Neural cell (in vitro differentiated cells): ENCODE results near the gene ZNF554. TPM values are rescaled to one million over a fixed set of nuclear protein-coding genes. Genes with fewer than 3 reads are reported as not detected.

Experiments
- H2AFZ ChIP-seq: fragments of 200-600, 300-800 bp; sonication (generic), shearing (Covaris generic); 2 replicates; pipeline ENCODE4 v1.6.0; 2014; ENCODE audit warnings: low read depth, mild to moderate bottlenecking, antibody characterized with exemption, low read length, moderate library complexity
- H3F3A ChIP-seq: fragments of 200-600 bp; shearing (Covaris generic); 2 replicates; pipeline ENCODE4 v1.6.1; 2016; ENCODE audit warnings: mild to moderate bottlenecking, moderate library complexity, mixed read lengths, antibody characterized with exemption, low read length; ENCODE audit not compliant: insufficient read depth, poor library complexity, severe bottlenecking
- H3K27ac ChIP-seq: fragments of 200-600, 300-800 bp; sonication (generic), shearing (Covaris generic); 2 replicates; pipeline ENCODE4 v1.5.1; 2014; ENCODE audit warnings: mild to moderate bottlenecking, low read length, moderate library complexity
- H3K27me3 ChIP-seq: fragments of 300-800, 200-600 bp; sonication (generic), shearing (Covaris generic); 2 replicates; pipeline ENCODE4 v1.6.0; 2014; ENCODE audit warnings: mild to moderate bottlenecking, low read depth, low read length, moderate library complexity; ENCODE audit not compliant: insufficient read depth
- H3K36me3 ChIP-seq: fragments of 300-800, 200-600 bp; sonication (generic), shearing (Covaris generic); 2 replicates; pipeline ENCODE4 v1.5.1; 2014; ENCODE audit warnings: mild to moderate bottlenecking, antibody characterized with exemption, low read length, moderate library complexity; ENCODE audit not compliant: insufficient read depth
- H3K4me2 ChIP-seq: fragments of 300-800, 200-600 bp; sonication (generic), shearing (Covaris generic); 2 replicates; pipeline ENCODE4 v1.6.0; 2014; ENCODE audit warnings: mild to moderate bottlenecking, low read length
- H3K4me3 ChIP-seq: fragments of 300-800, 200-600 bp; sonication (generic), shearing (Covaris generic); 2 replicates; pipeline ENCODE4 v1.5.1; 2014; ENCODE audit warnings: mild to moderate bottlenecking, low read length, moderate library complexity
- H3K79me2 ChIP-seq: fragments of 200-600 bp; shearing (Covaris generic); replicated peaks from 2 replicates; pipeline ENCODE4 v1.6.0; 2014; ENCODE audit warnings: mild to moderate bottlenecking, low read length, moderate library complexity; ENCODE audit not compliant: insufficient read depth
- H3K9ac ChIP-seq: fragments of 300-800, 200-600 bp; sonication (generic), shearing (Covaris generic); 2 replicates; pipeline ENCODE4 v1.6.1; 2016; ENCODE audit warnings: mild to moderate bottlenecking, low read length, mixed read lengths
- H3K9me2 ChIP-seq: fragments of 200-600 bp; shearing (Covaris generic); 2 replicates; pipeline ENCODE4 v1.6.1; 2016; ENCODE audit warnings: mild to moderate bottlenecking, low read length, mixed read lengths; ENCODE audit not compliant: insufficient read depth
- H3K9me3 ChIP-seq: fragments of 200-600, 300-800 bp; sonication (generic), shearing (Covaris generic); 2 replicates; pipeline ENCODE4 v1.6.1; 2016; ENCODE audit warnings: mild to moderate bottlenecking, mixed run types, low read length, moderate library complexity, mixed read lengths
- H4K20me1 ChIP-seq: fragments of 200-600 bp; shearing (Covaris generic); 2 replicates; pipeline ENCODE4 v1.6.1; 2016; ENCODE audit warnings: mild to moderate bottlenecking, mixed run types; ENCODE audit not compliant: insufficient read depth
- CTCF ChIP-seq: fragments of 450-650 bp; IDR thresholded peaks from 2 replicates; pipeline ENCODE4 v1.5.1; 2014; ENCODE audit warnings: antibody characterized with exemption, mild to moderate bottlenecking, moderate library complexity; ENCODE audit not compliant: poor library complexity, severe bottlenecking
- EP300 ChIP-seq: fragments of 450-650 bp; conservative IDR thresholded peaks from 2 replicates; pipeline ENCODE4 v1.6.1; 2014; ENCODE audit warnings: antibody characterized with exemption, mild to moderate bottlenecking, moderate library complexity; ENCODE audit not compliant: poor library complexity, severe bottlenecking
- EZH2 ChIP-seq: fragments of 200-600, 300-800 bp; shearing (Covaris generic), sonication (generic); IDR thresholded peaks from 2 replicates; pipeline ENCODE4 v1.6.1; 2014; ENCODE audit warnings: antibody characterized with exemption, low read length, borderline replicate concordance, mild to moderate bottlenecking; ENCODE audit not compliant: insufficient read depth, poor library complexity, severe bottlenecking
- MXI1 ChIP-seq: fragments of 450-650 bp; conservative IDR thresholded peaks from 2 replicates; pipeline ENCODE4 v1.6.1; 2014; ENCODE audit warnings: antibody characterized with exemption, mild to moderate bottlenecking; ENCODE audit not compliant: poor library complexity, severe bottlenecking
- POLR2AphosphoS5 ChIP-seq: IDR thresholded peaks from 2 replicates; pipeline ENCODE4 v1.6.1; 2012
- RAD21 ChIP-seq: fragments of 450-650 bp; conservative IDR thresholded peaks from 2 replicates; pipeline ENCODE4 v1.6.1; 2014; ENCODE audit warnings: antibody characterized with exemption, mild to moderate bottlenecking, moderate library complexity
- REST ChIP-seq: IDR thresholded peaks from 2 replicates; pipeline ENCODE4 v1.6.1; 2012; ENCODE audit warnings: borderline replicate concordance
- SMC3 ChIP-seq: fragments of 450-650 bp; conservative IDR thresholded peaks from 2 replicates; pipeline ENCODE4 v1.6.1; 2014; ENCODE audit warnings: antibody characterized with exemption, mild to moderate bottlenecking, moderate library complexity; ENCODE audit not compliant: poor library complexity
- TAF1 ChIP-seq: IDR thresholded peaks from 2 replicates; pipeline ENCODE4 v1.6.1; 2012; ENCODE audit warnings: low read depth
- polyA plus RNA-seq: library from polyadenylated mRNA; depleted of rRNA; stranded (reverse); fragments of >200 nt; gene quantifications from 2 replicates; pipeline ENCODE4 v1.2.3, GENCODE V29; 2014

The ZNF554 gene
- polyA plus RNA-seq, 1 donor from 2014 or later = 22.5 TPM

- H3K27ac ChIP-seq = no peak overlapping the region
- no peak overlapping the region for H3K4me3 ChIP-seq
- no peaks in the 10 kb centered on the region for H3K27me3 ChIP-seq
- no peaks in the 10 kb centered on the region for H3K79me2 ChIP-seq
- no peaks in the 10 kb centered on the region for H3K36me3 ChIP-seq
- no peaks in the 10 kb centered on the region for H3K9me3 ChIP-seq
- H3K9me2 ChIP-seq = no peaks in the 10 kb centered on the region
- no peaks in the 10 kb centered on the region for H4K20me1 ChIP-seq
- H3K9ac ChIP-seq = no peak overlapping the region
- H3F3A ChIP-seq = no peaks in the 10 kb centered on the region
- H3K4me2 ChIP-seq = no peak overlapping the region
- no peak overlapping the region for H2AFZ ChIP-seq
- TF ChIP-seq SMC3 (no peak), EP300 (no peak), MXI1 (no peak), REST (no peak), CTCF (no peak), RAD21 (no peak), TAF1 (no peak), POLR2AphosphoS5 (no peak), EZH2 (no peak)
These were observed 13.5 kb upstream of the ZNF554 start for GRCh38 chr19:2805991-2806649.

- no peak overlapping the region for H3K27ac ChIP-seq
- no peaks in the 10 kb centered on the region for H3K79me2 ChIP-seq
- no peak overlapping the region for H3K4me2 ChIP-seq
- no peaks in the 10 kb centered on the region for H4K20me1 ChIP-seq
- H3K9me3 ChIP-seq = no peaks in the 10 kb centered on the region
- H3K9ac ChIP-seq = no peak overlapping the region
- no peaks in the 10 kb centered on the region for H3K9me2 ChIP-seq
- H2AFZ ChIP-seq = no peak overlapping the region
- TF ChIP-seq RAD21 = no peak
- no peak for TF ChIP-seq CTCF
- TF ChIP-seq POLR2AphosphoS5 = no peak
- no peak for TF ChIP-seq TAF1
- no peak for TF ChIP-seq EZH2
- no peak for TF ChIP-seq SMC3
- no peak for TF ChIP-seq EP300
- no peak for TF ChIP-seq MXI1
- TF ChIP-seq REST = no peak
- H3F3A ChIP-seq = no peaks in the 10 kb centered on the region
- H3K4me3 ChIP-seq = no peak overlapping the region
- H3K27me3 ChIP-seq = no peaks in the 10 kb centered on the region
- no peaks in the 10 kb centered on the region for H3K36me3 ChIP-seq
These were observed 12.8 kb upstream of the ZNF554 start for GRCh38 chr19:2806736-2807378.
